Measurements from ENCODE around the gene STK32B. TPM values are rescaled to one million over a fixed set of nuclear protein-coding genes. Genes with fewer than 3 reads are reported as not detected.
"Not testable (repeated sequence)": the region's sequence is repeated elsewhere in the genome, so short reads cannot be mapped to it uniquely, and the experiment has no call there.

The STK32B gene
- total RNA-seq, 2 experiments from 2014 or later: not detected

DNA sequence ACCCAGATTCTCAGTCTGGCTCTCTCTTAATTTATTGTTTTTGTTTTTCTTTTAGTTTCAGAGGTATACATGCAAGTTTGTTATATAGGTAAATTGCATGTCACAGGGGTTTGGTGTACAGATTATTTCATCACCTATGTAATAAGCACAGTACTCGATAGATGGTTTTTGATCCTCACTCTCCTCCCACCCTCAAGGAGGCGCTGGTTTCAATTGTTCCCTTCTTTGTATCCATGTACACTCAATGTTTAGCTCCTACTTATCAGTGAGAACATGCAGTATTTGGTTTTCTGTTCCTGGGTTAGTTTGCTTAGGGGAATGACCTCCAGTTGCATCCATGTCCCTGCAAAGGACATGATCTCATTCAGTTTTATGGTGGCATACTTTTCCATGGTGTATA lies 198.4 kb downstream of the STK32B start:
- TF ChIP-seq, protein P1, sequence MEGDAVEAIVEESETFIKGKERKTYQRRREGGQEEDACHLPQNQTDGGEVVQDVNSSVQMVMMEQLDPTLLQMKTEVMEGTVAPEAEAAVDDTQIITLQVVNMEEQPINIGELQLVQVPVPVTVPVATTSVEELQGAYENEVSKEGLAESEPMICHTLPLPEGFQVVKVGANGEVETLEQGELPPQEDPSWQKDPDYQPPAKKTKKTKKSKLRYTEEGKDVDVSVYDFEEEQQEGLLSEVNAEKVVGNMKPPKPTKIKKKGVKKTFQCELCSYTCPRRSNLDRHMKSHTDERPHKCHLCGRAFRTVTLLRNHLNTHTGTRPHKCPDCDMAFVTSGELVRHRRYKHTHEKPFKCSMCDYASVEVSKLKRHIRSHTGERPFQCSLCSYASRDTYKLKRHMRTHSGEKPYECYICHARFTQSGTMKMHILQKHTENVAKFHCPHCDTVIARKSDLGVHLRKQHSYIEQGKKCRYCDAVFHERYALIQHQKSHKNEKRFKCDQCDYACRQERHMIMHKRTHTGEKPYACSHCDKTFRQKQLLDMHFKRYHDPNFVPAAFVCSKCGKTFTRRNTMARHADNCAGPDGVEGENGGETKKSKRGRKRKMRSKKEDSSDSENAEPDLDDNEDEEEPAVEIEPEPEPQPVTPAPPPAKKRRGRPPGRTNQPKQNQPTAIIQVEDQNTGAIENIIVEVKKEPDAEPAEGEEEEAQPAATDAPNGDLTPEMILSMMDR (conservative IDR thresholded peaks at IDR 0.05; ENCODE audit: low read length): no peak
- no peak for TF ChIP-seq EZH2phosphoT487 (IDR thresholded peaks at IDR 0.05; ENCODE audit: borderline replicate concordance, low read depth, low read length)
- Histone ChIP-seq H3K4me3 (ENCODE audit: low read depth, low read length, poor library complexity, severe bottlenecking) (no peak overlapping the region), H3K4me1 (ENCODE audit: insufficient read depth, low read length, poor library complexity, severe bottlenecking) (no peaks in the 10 kb centered on the region), H3K27ac (ENCODE audit: low read depth, low read length, poor library complexity, severe bottlenecking) (no peak overlapping the region), H3K4me2 (ENCODE audit: low read length) (no peak overlapping the region), H3K36me3 (ENCODE audit: insufficient read depth, low read length) (no peaks in the 10 kb centered on the region), H2AFZ (ENCODE audit: low read length) (no peak overlapping the region), H3K79me2 (ENCODE audit: insufficient read depth, low read depth, low read length) (no peaks in the 10 kb centered on the region), H4K20me1 (ENCODE audit: insufficient read depth, low read length) (no peaks in the 10 kb centered on the region), H3K9me2 (ENCODE audit: insufficient read depth, low read length) (no peaks in the 10 kb centered on the region), H3K9me3 (ENCODE audit: low read length) (no peaks in the 10 kb centered on the region)
- intact Hi-C loops (cut with micrococcal nuclease; ENCODE audit: unreplicated experiment): no loop called here
- DNase-seq (ENCODE audit: low spot score): no peak
- no TSS peak for BruUV-seq (replicated peaks)
- ChIA-PET CTCF (ENCODE audit: unreplicated experiment) (interaction anchor here (0.6 kb wide), 1 partner anchor 14 kb away, joined by 3 read pairs; no protein-coding TSS in a partner anchor), POLR2A (no interaction called here)

- intact Hi-C loops (cut with micrococcal nuclease; ENCODE audit: unreplicated experiment); CTCF ChIA-PET (ENCODE audit: unreplicated experiment); H2AFZ ChIP-seq (ENCODE audit: low read length); H3K79me2 ChIP-seq (ENCODE audit: insufficient read depth, low read depth, low read length); POLR2A ChIA-PET; H3K27ac ChIP-seq (ENCODE audit: low read depth, low read length, poor library complexity, severe bottlenecking); H3K36me3 ChIP-seq (ENCODE audit: insufficient read depth, low read length); H3K4me2 ChIP-seq (ENCODE audit: low read length); DNase-seq (ENCODE audit: low spot score); BruUV-seq (replicated peaks); H3K4me1 ChIP-seq (ENCODE audit: insufficient read depth, low read length, poor library complexity, severe bottlenecking); H3K9me3 ChIP-seq (ENCODE audit: low read length); H4K20me1 ChIP-seq (ENCODE audit: insufficient read depth, low read length); H3K4me3 ChIP-seq (ENCODE audit: low read depth, low read length, poor library complexity, severe bottlenecking); H3K9me2 ChIP-seq (ENCODE audit: insufficient read depth, low read length): not testable (repeated sequence)
Measured at GRCh38 chr4:5250536-5250935, 199.3 kb downstream of the STK32B start.

DNA sequence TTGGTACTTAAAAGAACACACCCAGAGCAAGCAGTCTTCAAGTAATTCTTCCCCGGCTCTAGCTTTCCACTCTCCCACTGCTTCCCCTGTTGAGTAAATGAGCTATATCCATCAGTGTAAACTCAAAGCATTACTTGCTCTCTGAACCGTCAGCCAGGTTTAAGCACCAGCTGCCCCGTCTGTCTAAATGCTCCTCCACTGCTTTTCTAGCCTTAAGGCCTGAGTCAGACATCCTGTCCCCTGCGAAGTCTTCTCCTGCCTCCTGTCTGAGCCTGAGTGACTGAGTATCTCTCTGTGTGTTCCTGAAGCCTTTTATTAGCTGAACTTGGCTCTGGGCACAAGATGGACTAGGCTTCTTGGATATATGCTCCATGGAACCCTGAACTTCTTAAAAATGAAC lies 205.1 kb downstream of the STK32B start:
- TF ChIP-seq, protein P1 (conservative IDR thresholded peaks at IDR 0.05; ENCODE audit: low read length): no peak
- no peak for TF ChIP-seq EZH2phosphoT487 (IDR thresholded peaks at IDR 0.05; ENCODE audit: borderline replicate concordance, low read depth, low read length)
- BruUV-seq (replicated peaks): no TSS peak

More for the DNA sequence above, 205.1 kb downstream of the STK32B start:
- H3K4me1 ChIP-seq (ENCODE audit: insufficient read depth, low read length, poor library complexity, severe bottlenecking): no peaks in the 10 kb centered on the region
- H2AFZ ChIP-seq (ENCODE audit: low read length): no peak overlapping the region
- no peaks in the 10 kb centered on the region for H4K20me1 ChIP-seq (ENCODE audit: insufficient read depth, low read length)
- DNase-seq (ENCODE audit: low spot score): no peak
- H3K79me2 ChIP-seq (ENCODE audit: insufficient read depth, low read depth, low read length): no peaks in the 10 kb centered on the region
- H3K9me2 ChIP-seq (ENCODE audit: insufficient read depth, low read length): no peaks in the 10 kb centered on the region
- H3K9me3 ChIP-seq (ENCODE audit: low read length): 0 out of 2 replicates have a peak, but pooled peaks cover 5% of the 10 kb centered on the region
- ChIA-PET POLR2A (no interaction called here), CTCF (ENCODE audit: unreplicated experiment) (no interaction called here)
- no peak overlapping the region for H3K4me3 ChIP-seq (ENCODE audit: low read depth, low read length, poor library complexity, severe bottlenecking)
- no peak overlapping the region for H3K4me2 ChIP-seq (ENCODE audit: low read length)
- H3K36me3 ChIP-seq (ENCODE audit: insufficient read depth, low read length): no peaks in the 10 kb centered on the region
- no peak overlapping the region for H3K27ac ChIP-seq (ENCODE audit: low read depth, low read length, poor library complexity, severe bottlenecking)
- intact Hi-C loops (cut with micrococcal nuclease; ENCODE audit: unreplicated experiment): no loop called here
